Esophagus squamous epithelium (tissue), 5 donors: ENCODE results near the gene ZNF532. TPM values are rescaled to one million over a fixed set of nuclear protein-coding genes. Genes with fewer than 3 reads are reported as not detected.

Experiments used
- DNase-seq: peaks from one replicate; lab custom pipeline; 2025; lab: John Stamatoyannopoulos, UW
- H3K27ac ChIP-seq, 4 donors: fragments of 200-600 bp; sonication (generic); one replicate each; pipeline ENCODE4 v1.5.1; 2016 to 2019; ENCODE audit warnings: mild to moderate bottlenecking in 1 of 4
- H3K27me3 ChIP-seq, 4 donors: fragments of 200-600 bp; sonication (generic); 1 replicate in 3 of 4; 2 replicates in 1 of 4; pipeline versions ENCODE4 v1.5.1 to v1.6.0; 2017 to 2021; ENCODE audit warnings: antibody characterized with exemption in 1 of 4
- H3K36me3 ChIP-seq, 3 donors: fragments of 200-600 bp; sonication (generic); one replicate each; pipeline ENCODE4 v1.5.1; 2016 to 2019
- H3K4me1 ChIP-seq, 3 donors: fragments of 200-600 bp; sonication (generic); one replicate each; pipeline ENCODE4 v1.5.1; 2017 to 2019
- H3K4me3 ChIP-seq, 4 donors: fragments of 200-600 bp; sonication (generic); 1 replicate in 3 of 4; 2 replicates in 1 of 4; pipeline ENCODE4 v1.5.1; 2016 to 2019; ENCODE audit warnings: mild to moderate bottlenecking in 2 of 4, moderate library complexity in 1 of 4
- H3K9me3 ChIP-seq, 3 donors: fragments of 200-600 bp; sonication (generic); one replicate each; pipeline ENCODE4 v1.5.1; 2016 to 2019
- POLR2A ChIP-seq, 4 donors: fragments of 450-650 bp; IDR thresholded peaks; one replicate each; pipeline ENCODE4 v1.6.1; 2017; ENCODE audit warnings: antibody characterized with exemption in 4 of 4, mild to moderate bottlenecking in 4 of 4, moderate library complexity in 3 of 4
- WGBS, 2 donors: methylation state at CpG; one replicate each; pipeline ENCODE4 v1.1.5; 2018; 5-methylcytosine and 5-hydroxymethylcytosine counted together
- intact Hi-C: fragments of 100-400 bp; cut with DNase I; formaldehyde crosslinking; loops from one replicate; pipeline ENCODE4 v1.15.0; 2022
- total RNA-seq, 4 donors: library from RNA; depleted of rRNA; stranded (reverse); fragments of >200 nt; gene quantifications; one replicate each; pipeline ENCODE4 v1.1.0, GENCODE V29; 2016
- TF ChIP-seq, protein P1 (sequence below), 6 experiments: fragments of 450-650 bp in 4 of 6; fragments of 200-600 bp in 2 of 6; sonication (generic) in 2 of 6; IDR thresholded peaks; one replicate each; pipeline ENCODE4 v1.5.1; 2016 to 2019; ENCODE audit warnings: antibody characterized with exemption in 6 of 6, mild to moderate bottlenecking in 4 of 6, moderate library complexity in 4 of 6
- donor health status: DM: yes; HTN: yes; CAD: no.

ZNF532 gene
- total RNA-seq, 4 donors from 2014 or later = 30.7 to 52.3 (median 32.6) TPM

DNA sequence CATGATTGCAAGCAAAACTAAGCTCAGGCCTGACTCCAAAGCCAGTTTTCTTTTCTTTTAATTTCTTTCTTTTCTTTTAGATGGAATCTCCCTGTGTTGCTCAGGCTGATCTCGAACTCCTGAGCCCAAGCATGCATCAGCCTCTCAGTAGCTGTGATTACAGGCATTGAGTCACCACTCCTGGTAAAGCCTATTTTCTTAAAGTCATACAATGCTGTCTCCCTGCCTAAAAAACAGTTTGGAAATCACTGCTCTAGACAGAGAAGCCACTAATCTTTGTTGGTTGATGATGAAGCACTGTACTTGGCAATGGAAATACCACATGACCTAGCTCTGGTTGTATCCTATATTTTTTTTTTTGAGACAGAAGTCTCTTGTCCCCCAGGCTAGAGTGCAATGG, 33.1 kb upstream of the ZNF532 start:
- H3K4me1 ChIP-seq = no peaks in the 10 kb centered on the region
- 11 to 50% methylated on average over 1 of the region's 1 CpG for WGBS, 2 donors
- H3K9me3 ChIP-seq = no peaks in the 10 kb centered on the region
- no peak overlapping the region for H3K4me3 ChIP-seq
- no peaks in the 10 kb centered on the region for H3K36me3 ChIP-seq
- no peak for DNase-seq
- H3K27me3 ChIP-seq = no peaks in the 10 kb centered on the region
- TF ChIP-seq, protein P1, sequence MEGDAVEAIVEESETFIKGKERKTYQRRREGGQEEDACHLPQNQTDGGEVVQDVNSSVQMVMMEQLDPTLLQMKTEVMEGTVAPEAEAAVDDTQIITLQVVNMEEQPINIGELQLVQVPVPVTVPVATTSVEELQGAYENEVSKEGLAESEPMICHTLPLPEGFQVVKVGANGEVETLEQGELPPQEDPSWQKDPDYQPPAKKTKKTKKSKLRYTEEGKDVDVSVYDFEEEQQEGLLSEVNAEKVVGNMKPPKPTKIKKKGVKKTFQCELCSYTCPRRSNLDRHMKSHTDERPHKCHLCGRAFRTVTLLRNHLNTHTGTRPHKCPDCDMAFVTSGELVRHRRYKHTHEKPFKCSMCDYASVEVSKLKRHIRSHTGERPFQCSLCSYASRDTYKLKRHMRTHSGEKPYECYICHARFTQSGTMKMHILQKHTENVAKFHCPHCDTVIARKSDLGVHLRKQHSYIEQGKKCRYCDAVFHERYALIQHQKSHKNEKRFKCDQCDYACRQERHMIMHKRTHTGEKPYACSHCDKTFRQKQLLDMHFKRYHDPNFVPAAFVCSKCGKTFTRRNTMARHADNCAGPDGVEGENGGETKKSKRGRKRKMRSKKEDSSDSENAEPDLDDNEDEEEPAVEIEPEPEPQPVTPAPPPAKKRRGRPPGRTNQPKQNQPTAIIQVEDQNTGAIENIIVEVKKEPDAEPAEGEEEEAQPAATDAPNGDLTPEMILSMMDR (IDR thresholded peaks at IDR 0.05) = no peak
- TF ChIP-seq POLR2A (IDR thresholded peaks at IDR 0.05) = no peak
- intact Hi-C loops = no loop called here
- H3K27ac ChIP-seq = no peak overlapping the region

DNA sequence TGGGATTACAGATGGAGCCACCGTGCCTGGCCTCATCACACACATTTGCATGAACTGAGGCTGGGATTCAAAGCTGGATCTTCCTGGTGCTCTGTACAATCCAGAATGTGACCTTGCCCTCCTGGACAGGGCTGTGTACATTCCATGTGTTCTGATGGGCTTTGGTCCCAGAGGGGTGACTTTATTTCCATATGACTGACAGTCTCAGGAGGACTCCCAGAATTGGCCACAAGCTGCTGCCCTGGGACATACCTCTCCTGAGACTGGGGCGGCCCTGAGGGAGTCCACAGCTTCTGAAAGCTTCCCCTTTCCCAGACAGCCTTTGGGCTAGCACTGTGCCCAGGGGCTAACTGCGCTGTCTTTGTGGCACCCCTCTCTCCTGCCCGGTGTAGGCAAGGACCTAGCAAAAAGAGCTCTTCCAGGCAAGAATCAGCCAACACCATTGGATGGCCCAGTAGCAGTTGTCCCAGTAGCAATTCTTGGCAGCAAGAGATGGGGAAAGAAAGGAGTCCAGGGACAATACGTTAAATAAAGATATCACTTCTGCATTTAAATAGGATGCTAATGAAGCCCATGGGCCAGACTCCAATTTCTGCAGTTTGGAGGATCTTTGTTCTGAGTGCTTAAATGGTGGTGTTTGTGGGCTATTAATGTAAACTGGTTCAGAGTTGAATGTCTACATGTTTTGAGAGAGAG, 26.4 kb upstream of the ZNF532 start:
- 67 to 82% methylated on average over 1 of the region's 5 CpGs for WGBS, 2 donors
- Histone ChIP-seq H3K36me3 (no peaks in the 10 kb centered on the region), H3K9me3 (no peaks in the 10 kb centered on the region), H3K4me1 (no peaks in the 10 kb centered on the region), H3K4me3 (no peak overlapping the region), H3K27ac (no peak overlapping the region), H3K27me3 (no peaks in the 10 kb centered on the region)
- no peak for DNase-seq
- intact Hi-C loops = no loop called here
- no peak for TF ChIP-seq POLR2A (IDR thresholded peaks at IDR 0.05)
- TF ChIP-seq, protein P1 (IDR thresholded peaks at IDR 0.05) = no peak

DNA sequence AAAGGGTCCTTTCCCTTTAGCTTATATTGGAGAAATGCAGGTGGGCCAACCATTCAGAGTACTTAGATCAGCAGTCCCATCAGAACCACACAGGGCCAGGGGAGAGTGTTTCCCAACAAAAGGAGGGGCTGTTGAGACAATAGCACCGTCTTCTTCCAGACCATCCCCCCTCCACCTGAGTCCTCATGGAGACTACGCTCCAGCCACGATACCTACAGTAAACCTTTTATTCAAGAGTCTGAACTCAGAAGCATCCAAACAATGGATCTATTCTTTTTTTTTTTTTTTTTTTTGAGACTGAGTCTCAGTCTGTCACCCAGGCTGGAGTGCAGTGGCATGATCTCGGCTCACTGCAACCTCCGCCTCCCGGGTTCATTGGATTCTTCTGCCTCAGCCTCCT, 25.7 kb upstream of the ZNF532 start:
- DNase-seq = no peak
- Histone ChIP-seq H3K4me3 (no peak overlapping the region), H3K9me3 (no peaks in the 10 kb centered on the region), H3K36me3 (no peaks in the 10 kb centered on the region), H3K27ac (no peak overlapping the region), H3K27me3 (no peaks in the 10 kb centered on the region), H3K4me1 (no peaks in the 10 kb centered on the region)
- intact Hi-C loops = no loop called here
- TF ChIP-seq, protein P1 (IDR thresholded peaks at IDR 0.05) = no peak
- no peak for TF ChIP-seq POLR2A (IDR thresholded peaks at IDR 0.05)
- 94 to 98% methylated on average over 6 of the region's 6 CpGs for WGBS, 2 donors

DNA sequence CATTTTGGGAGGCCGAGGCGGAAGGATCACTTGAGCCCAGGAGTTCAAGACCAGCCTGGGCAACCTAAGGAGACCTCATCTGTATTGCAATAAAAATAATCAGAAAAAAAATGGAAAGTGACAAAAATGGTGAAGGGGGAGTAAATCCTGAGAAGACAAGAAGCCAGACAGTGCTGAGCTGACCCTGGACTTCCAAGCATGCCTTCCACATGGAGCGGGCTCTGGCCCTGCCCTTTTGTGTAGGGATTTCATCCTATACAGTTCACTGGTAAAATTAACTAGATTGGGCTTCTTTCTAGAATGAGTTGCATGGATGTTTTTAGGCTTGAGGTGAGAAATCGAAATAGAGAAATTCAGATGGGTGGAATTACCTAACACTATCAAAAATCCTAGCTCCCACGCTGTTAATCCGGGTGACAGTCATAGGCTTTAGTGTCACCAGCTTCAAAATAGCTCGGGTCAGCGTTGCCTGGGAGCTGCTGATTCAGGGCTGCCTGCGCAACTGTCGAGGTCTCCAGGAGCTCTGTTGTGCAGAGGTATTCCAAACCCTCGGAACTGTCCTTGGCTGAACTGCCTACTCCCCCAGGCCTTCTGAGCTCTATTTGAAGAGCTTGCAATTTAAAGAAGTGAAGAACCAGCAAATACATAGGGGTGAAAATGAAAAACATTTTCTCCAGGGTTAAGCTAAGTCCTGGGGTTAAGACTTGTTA, 21.5 kb upstream of the ZNF532 start:
- TF ChIP-seq POLR2A (IDR thresholded peaks at IDR 0.05) = no peak
- TF ChIP-seq, protein P1 (IDR thresholded peaks at IDR 0.05) = no peak

DNA sequence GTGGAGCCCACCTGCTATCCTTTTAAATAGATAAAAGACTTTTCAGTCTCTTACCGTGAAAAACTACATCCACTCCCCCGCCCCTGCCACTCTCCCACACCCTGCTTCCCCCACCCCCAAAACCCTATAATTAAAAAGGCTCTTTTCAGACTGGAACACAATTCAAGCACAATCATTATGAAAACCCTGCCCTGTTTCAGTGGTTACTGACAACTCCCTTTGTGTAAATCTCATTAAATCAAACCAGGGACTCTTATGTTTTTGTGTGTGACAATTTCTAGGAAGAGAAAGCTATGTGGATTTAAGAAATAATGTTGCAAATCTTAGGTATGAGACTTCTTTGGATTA, 21.0 kb upstream of the ZNF532 start:
- Histone ChIP-seq H3K36me3 (no peaks in the 10 kb centered on the region), H3K9me3 (no peaks in the 10 kb centered on the region), H3K4me1 (peaks cover 0 to 26% (median 3%) of the 10 kb centered on the region in 3 donors), H3K27ac (no peak overlapping the region), H3K27me3 (peaks cover 0 to 12% (median 0%) of the 10 kb centered on the region in 4 donors), H3K4me3 (no peak overlapping the region)
- intact Hi-C loops = no loop called here
- TF ChIP-seq, protein P1 (IDR thresholded peaks at IDR 0.05) = no peak
- no peak for TF ChIP-seq POLR2A (IDR thresholded peaks at IDR 0.05)
- 50 to 52% methylated on average over 1 to 2 of the region's 2 CpGs for WGBS, 2 donors
- DNase-seq = no peak

More for the DNA sequence above, 21.5 kb upstream of the ZNF532 start:
- no peak for DNase-seq
- WGBS, 2 donors = 79 to 82% methylated on average over 10 to 11 of the region's 11 CpGs
- H3K27me3 ChIP-seq = peaks cover 0 to 9% (median 0%) of the 10 kb centered on the region in 4 donors
- no peak overlapping the region for H3K27ac ChIP-seq
- H3K36me3 ChIP-seq = no peaks in the 10 kb centered on the region
- no peak overlapping the region for H3K4me3 ChIP-seq
- peaks cover 0 to 25% (median 3%) of the 10 kb centered on the region in 3 donors for H3K4me1 ChIP-seq
- intact Hi-C loops = no loop called here
- no peaks in the 10 kb centered on the region for H3K9me3 ChIP-seq
